CD4-positive, alpha-beta T cell (primary cell): ENCODE measurements around the gene SLC5A6. TPM values are rescaled to one million over a fixed set of nuclear protein-coding genes. Genes with fewer than 3 reads are reported as not detected.

ENCODE experiments used
- ATAC-seq: fragments of 200-7000 bp; cut with Tn5 transposase; one replicate; pipeline ENCODE4 v1.10.0; 2022; ENCODE audit warnings: mild to moderate bottlenecking; ENCODE audit not compliant: poor library complexity
- CTCF ChIA-PET: fragments of 350-600 bp; sonication (Branson Sonifier 250); formaldehyde crosslinking; loops from one replicate; lab custom pipeline; 2021; ENCODE audit warnings: antibody characterized with exemption, inconsistent platforms; lab: Charles Lee
- POLR2A ChIA-PET: fragments of 350-600 bp; sonication (Branson Sonifier 250); formaldehyde crosslinking; loops from one replicate; lab custom pipeline; 2021; ENCODE audit warnings: antibody characterized with exemption, inconsistent platforms; lab: Charles Lee
- DNase-seq, 14 experiments: peaks; one replicate each; pipeline ENCODE4 v3.0.0-alpha.2; 2013 to 2020; ENCODE audit warnings: mixed read lengths in 2 of 14
- H3K27ac ChIP-seq, 2 donors: one replicate each; pipeline versions ENCODE4 v1.5.1 to v1.7.0; 2013; ENCODE audit warnings: low read length in 2 of 2, low read depth in 1 of 2, mild to moderate bottlenecking in 1 of 2
- H3K27me3 ChIP-seq, 2 experiments: 1 replicate in 1 of 2; 2 replicates in 1 of 2; pipeline versions ENCODE4 v1.6.1 to v1.7.0; 2013; ENCODE audit warnings: low read length in 2 of 2, control low read depth in 1 of 2, mild to moderate bottlenecking in 1 of 2, moderate library complexity in 1 of 2; ENCODE audit not compliant: insufficient read depth in 2 of 2, control insufficient read depth in 1 of 2
- H3K36me3 ChIP-seq: one replicate; pipeline ENCODE4 v1.6.1; 2013; ENCODE audit warnings: low read length, control low read depth; ENCODE audit not compliant: insufficient read depth
- H3K4me1 ChIP-seq: one replicate; pipeline ENCODE4 v1.6.1; 2013; ENCODE audit warnings: low read length, control low read depth; ENCODE audit not compliant: insufficient read depth
- H3K4me3 ChIP-seq: one replicate; pipeline ENCODE4 v1.5.1; 2013; ENCODE audit warnings: mild to moderate bottlenecking, low read length, moderate library complexity
- H3K9me3 ChIP-seq, 2 experiments: 1 replicate in 1 of 2; 2 replicates in 1 of 2; pipeline versions ENCODE4 v1.6.1 to v1.7.0; 2013; ENCODE audit warnings: low read length in 2 of 2, mild to moderate bottlenecking in 2 of 2, control low read depth in 1 of 2, moderate library complexity in 1 of 2; ENCODE audit not compliant: control insufficient read depth in 1 of 2, insufficient read depth in 1 of 2
- H3K27ac Mint-ChIP-seq: one replicate; pipeline ENCODE4 v1.8.0; 2020; ENCODE audit warnings: mixed read lengths
- H3K27me3 Mint-ChIP-seq: one replicate; pipeline ENCODE4 v1.8.0; 2021; ENCODE audit warnings: mixed read lengths
- H3K36me3 Mint-ChIP-seq: one replicate; pipeline ENCODE4 v1.8.0; 2021; ENCODE audit warnings: low read depth, mixed read lengths
- H3K4me1 Mint-ChIP-seq: one replicate; pipeline ENCODE4 v1.8.0; 2021; ENCODE audit warnings: low read depth, mixed read lengths
- H3K4me3 Mint-ChIP-seq: one replicate; pipeline ENCODE4 v1.8.0; 2020; ENCODE audit warnings: mild to moderate bottlenecking, mixed read lengths
- H3K9me3 Mint-ChIP-seq: one replicate; pipeline ENCODE4 v1.8.0; 2020; ENCODE audit warnings: mixed read lengths
- intact Hi-C, 2 experiments: fragments of 100-400 bp; cut with DNase I in 1 of 2; cut with micrococcal nuclease in 1 of 2; formaldehyde crosslinking; loops; one replicate each; pipeline versions ENCODE4 v1.15.1 to v1.9.0; 2023 to 2025; cut with DNase I, micrococcal nuclease
- total RNA-seq, 174 experiments: library from RNA in 2 of 174; stranded (reverse) in 2 of 174; gene quantifications; one replicate each; pipeline ENCODE4 v1.2.3 and lab custom pipeline; 2021 to 2026
- TF ChIP-seq, protein P1 (sequence below): fragments of 200-600 bp; IDR thresholded peaks from one replicate; pipeline ENCODE4 v1.8.0; 2022; ENCODE audit warnings: antibody characterized with exemption, mild to moderate bottlenecking

SLC5A6 gene
- total RNA-seq, 2 experiments from 2014 or later, result 196 to 207 TPM

DNA sequence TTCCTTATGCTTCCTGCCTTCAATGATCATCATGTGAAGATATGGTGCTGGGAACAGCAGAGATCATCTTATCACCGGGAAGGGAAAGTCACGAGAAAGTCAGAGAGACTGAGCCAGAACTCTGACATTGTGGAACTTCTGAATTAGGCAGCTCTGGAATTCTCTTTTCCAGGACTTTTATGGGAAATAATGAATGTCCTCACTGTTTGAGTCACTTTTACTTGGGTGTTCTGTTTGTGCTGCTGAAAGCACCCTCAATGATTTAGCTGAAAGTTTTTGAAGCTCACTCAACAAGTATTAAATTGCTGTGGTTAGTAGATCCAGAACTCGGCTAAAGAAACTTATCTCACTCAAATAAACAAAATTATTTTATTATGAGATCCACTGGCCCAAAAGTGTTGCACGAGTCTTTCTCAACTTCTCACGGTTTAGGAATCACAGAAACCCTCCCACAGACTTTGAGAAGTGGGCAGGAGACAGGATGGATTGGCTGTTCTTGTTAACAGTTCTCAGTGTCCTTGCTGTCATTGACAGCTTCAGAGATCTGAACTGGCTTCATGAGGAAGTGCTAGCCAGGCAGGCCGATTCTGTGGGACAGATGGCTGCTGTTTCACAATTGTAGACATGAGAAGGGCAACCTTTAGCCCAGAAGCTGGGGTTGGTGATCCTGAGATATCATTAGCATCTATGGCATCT, 26.6 kb downstream of the SLC5A6 start:
- no peaks in the 10 kb centered on the region for H3K36me3 ChIP-seq
- intact Hi-C loops, result no loop called here
- TF ChIP-seq, protein P1, sequence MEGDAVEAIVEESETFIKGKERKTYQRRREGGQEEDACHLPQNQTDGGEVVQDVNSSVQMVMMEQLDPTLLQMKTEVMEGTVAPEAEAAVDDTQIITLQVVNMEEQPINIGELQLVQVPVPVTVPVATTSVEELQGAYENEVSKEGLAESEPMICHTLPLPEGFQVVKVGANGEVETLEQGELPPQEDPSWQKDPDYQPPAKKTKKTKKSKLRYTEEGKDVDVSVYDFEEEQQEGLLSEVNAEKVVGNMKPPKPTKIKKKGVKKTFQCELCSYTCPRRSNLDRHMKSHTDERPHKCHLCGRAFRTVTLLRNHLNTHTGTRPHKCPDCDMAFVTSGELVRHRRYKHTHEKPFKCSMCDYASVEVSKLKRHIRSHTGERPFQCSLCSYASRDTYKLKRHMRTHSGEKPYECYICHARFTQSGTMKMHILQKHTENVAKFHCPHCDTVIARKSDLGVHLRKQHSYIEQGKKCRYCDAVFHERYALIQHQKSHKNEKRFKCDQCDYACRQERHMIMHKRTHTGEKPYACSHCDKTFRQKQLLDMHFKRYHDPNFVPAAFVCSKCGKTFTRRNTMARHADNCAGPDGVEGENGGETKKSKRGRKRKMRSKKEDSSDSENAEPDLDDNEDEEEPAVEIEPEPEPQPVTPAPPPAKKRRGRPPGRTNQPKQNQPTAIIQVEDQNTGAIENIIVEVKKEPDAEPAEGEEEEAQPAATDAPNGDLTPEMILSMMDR, result no peak
- DNase-seq (no peak), ATAC-seq (no peak)
- H3K4me1 Mint-ChIP-seq, result no peaks in the 10 kb centered on the region
- no peaks in the 10 kb centered on the region for H3K9me3 Mint-ChIP-seq
- peaks cover 31% of the 10 kb centered on the region for H3K27me3 Mint-ChIP-seq
- H3K4me3 Mint-ChIP-seq, result no peak overlapping the region
- no peaks in the 10 kb centered on the region for H3K4me1 ChIP-seq
- no peak overlapping the region for H3K4me3 ChIP-seq
- H3K36me3 Mint-ChIP-seq, result no peaks in the 10 kb centered on the region
- no peak overlapping the region for H3K27ac Mint-ChIP-seq
- no peak overlapping the region for H3K27ac ChIP-seq
- POLR2A ChIA-PET, result no interaction called here
- CTCF ChIA-PET, result interaction anchor here (0.7 kb wide), 1 partner anchor 15 kb away, joined by 3 read pairs; no protein-coding TSS in a partner anchor
- H3K9me3 ChIP-seq, result no peaks in the 10 kb centered on the region
- peaks cover 9 to 10% of the 10 kb centered on the region in 2 experiments for H3K27me3 ChIP-seq

DNA sequence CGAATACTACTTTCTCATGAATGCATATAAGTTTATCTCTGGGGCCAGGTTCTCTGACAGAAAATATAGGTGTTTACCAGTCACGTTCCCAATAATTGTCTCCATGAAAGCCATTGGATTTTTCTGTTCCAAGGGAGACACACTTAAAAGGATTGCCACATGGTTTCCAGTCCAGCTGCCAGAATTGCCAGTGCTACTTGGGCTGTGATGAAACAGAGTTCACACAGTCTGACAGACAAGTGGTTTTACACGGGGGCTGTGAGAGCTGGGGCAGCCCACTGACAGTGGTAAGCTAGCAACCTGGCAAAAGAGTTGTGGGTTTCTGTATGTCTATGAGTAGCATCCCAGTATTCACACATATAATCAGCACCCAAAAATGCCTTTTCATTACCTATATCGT, 28.0 kb downstream of the SLC5A6 start:
- no peak overlapping the region for H3K27ac ChIP-seq
- ATAC-seq (no peak), DNase-seq (no peak)
- Mint-ChIP-seq H3K27ac (no peak overlapping the region), H3K4me3 (no peak overlapping the region), H3K9me3 (no peaks in the 10 kb centered on the region), H3K4me1 (no peaks in the 10 kb centered on the region), H3K36me3 (no peaks in the 10 kb centered on the region), H3K27me3 (peaks cover 39% of the 10 kb centered on the region)
- no peak overlapping the region for H3K4me3 ChIP-seq
- CTCF ChIA-PET, result no interaction called here
- peaks cover 10 to 11% of the 10 kb centered on the region in 2 experiments for H3K27me3 ChIP-seq
- H3K9me3 ChIP-seq, result no peaks in the 10 kb centered on the region
- no peaks in the 10 kb centered on the region for H3K36me3 ChIP-seq
- POLR2A ChIA-PET, result no interaction called here
- intact Hi-C loops, result loop anchor here in 1 of 2 experiments (5.0 kb wide), 1 partner anchor 82 kb away; no protein-coding TSS in a partner anchor
- TF ChIP-seq, protein P1, result no peak
- no peaks in the 10 kb centered on the region for H3K4me1 ChIP-seq

- H3K9me3 ChIP-seq, result no peaks in the 10 kb centered on the region
- no peaks in the 10 kb centered on the region for H3K4me1 ChIP-seq
- H3K4me3 ChIP-seq, result no peak overlapping the region
- no peak overlapping the region for H3K27ac Mint-ChIP-seq
- ChIA-PET POLR2A (no interaction called here), CTCF (no interaction called here)
- no peak overlapping the region for H3K27ac ChIP-seq
- H3K4me3 Mint-ChIP-seq, result no peak overlapping the region
- no peak for ATAC-seq
- no peaks in the 10 kb centered on the region for H3K36me3 Mint-ChIP-seq
- peaks cover 54% of the 10 kb centered on the region for H3K27me3 Mint-ChIP-seq
- H3K36me3 ChIP-seq, result no peaks in the 10 kb centered on the region
- TF ChIP-seq, protein P1, result no peak
- H3K27me3 ChIP-seq, result peaks cover 9 to 13% of the 10 kb centered on the region in 2 experiments
- H3K4me1 Mint-ChIP-seq, result no peaks in the 10 kb centered on the region
- intact Hi-C loops, result loop anchor here in 1 of 2 experiments (5.0 kb wide), 1 partner anchor 80 kb away; no protein-coding TSS in a partner anchor
- no peaks in the 10 kb centered on the region for H3K9me3 Mint-ChIP-seq
- no peak for DNase-seq
Observed at GRCh38 chr2:27182346-27182745, 29.7 kb downstream of the SLC5A6 start.
